Stimulated activated CD8-positive, alpha-beta memory T cell treated with anti-CD3 and anti-CD28 coated beads, Interleukin-7, amount 100 ng/mL, for 1 hour (primary cell): ENCODE results near the gene A2M.

Experiments
- DNase-seq, 2 donors: peaks; one replicate each; pipeline ENCODE4 v3.0.0-alpha.2; 2020; ENCODE audit warnings: low read depth in 2 of 2

The A2M gene

DNA sequence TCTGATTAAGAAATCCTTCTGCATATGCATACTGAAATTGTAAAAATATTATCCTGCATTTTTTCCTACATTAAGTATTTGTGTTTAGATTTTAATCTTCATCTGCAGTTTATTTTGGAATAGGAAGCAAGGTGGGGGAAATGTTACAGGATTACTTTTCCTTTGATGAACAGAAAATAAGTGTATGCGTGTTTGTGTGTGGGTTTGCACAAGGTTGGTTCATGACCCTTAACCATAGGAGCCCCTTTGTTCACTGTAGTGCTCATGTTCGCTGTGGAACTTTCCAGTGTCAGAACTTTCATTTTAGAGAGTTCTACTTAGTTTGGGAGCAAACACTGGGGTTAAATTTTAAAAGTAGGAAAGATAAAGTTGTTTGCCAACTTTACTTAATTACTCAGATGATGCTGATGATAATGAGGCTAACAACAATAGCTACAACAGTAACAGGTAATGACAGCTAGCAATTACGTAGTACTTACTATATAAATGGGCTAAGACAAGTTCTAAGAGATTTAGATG, 6.4 kb upstream of the A2M start:
- DNase-seq, result no peak

GRCh38 chr12:9120487-9121184, 4.9 kb upstream of the A2M start:
- DNase-seq, result no peak

DNA sequence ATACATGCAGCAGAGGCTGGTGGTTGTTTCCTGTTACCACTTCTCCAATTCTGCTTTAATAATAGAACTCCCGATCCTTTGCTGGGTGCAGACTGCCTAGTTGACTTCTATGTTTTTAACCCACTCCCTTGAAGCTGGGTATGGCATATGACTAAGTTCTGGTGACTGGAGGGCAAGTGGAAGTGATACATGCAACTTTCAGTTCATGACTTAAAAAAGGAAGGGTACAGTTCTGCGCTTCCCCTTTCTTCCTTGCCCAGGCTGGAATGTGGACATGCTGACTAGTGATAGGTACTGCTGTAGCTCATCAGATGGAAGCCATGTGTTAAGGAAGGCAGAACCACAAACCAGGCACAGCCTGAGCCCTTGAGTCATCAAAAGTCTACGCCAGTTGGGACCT, 2.4 kb upstream of the A2M start:
- no peak for DNase-seq

GRCh38 chr12:9114946-9115345, 773 bp downstream of the A2M start:
- DNase-seq, result no peak

- no peak for DNase-seq
Measured at GRCh38 chr12:9113987-9114309, 1.8 kb downstream of the A2M start.

DNA sequence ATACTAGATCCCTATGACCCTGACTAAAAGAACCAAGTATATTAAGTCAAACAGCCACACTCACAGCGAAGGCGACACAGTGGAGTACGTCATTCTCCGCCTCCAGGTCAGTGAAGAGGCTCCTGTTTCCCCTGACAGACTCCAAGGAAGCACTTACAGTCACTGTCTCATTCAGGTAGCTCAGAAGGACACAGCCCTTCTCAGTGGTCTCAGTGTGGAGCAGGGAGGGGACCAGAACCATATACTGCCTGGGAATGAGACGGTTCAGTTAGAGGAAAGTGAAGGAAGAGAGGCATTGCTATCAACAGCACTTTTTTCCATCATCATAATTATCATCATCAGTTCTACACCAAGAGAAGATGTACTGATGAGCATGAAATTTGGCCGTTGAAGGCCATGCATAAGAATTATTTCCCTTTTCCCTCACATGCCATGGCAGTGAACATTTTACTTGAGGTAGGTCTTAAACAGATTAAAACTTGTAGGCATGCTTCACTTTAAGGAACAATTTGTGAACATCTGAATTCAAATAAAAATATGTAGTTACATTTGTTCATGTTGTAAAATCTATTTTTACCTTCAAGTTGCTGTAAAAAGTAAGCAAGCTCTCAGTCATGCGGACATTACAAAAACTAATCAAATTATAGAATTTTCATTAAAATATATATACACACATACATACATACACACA, 2.3 kb downstream of the A2M start:
- DNase-seq, result no peak

DNA sequence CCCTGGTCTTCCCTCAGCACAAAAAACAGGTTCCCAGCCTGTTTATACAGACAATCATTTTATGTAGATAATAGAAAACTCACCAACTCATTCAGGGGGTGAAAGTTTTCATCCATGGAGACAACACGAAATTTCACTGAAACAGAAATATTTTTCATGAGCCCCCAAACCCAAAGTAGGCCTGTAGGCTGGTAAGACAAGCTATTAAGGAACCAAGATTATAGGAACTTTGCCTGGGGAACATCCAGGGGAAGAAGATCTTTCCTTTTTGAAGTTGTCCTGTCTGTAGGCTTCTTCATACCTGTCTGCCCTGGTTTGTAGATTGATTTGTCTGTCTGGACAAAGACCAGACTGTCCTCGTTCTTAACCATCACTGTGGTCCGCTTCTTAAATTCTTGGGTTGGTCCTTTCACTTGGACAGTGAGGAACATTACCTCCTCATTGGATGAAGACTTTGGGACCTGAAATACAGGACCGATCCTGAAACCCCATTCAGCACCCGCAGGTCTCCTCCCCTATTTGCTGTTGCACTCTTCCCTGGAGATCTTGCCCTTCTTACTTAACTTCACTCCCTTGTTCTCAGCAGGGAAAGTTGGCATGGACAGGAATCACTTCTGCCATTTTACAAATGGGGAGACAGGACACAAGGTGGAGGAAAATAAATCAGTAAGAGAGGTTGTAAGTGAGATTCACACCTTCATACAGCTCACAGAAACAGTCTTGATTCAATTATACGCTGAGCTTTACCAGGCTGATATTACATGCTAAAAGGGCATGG, 3.5 kb downstream of the A2M start:
- no peak for DNase-seq

- DNase-seq, result no peak
Measured at GRCh38 chr12:9111525-9111924, 4.2 kb downstream of the A2M start.

DNA sequence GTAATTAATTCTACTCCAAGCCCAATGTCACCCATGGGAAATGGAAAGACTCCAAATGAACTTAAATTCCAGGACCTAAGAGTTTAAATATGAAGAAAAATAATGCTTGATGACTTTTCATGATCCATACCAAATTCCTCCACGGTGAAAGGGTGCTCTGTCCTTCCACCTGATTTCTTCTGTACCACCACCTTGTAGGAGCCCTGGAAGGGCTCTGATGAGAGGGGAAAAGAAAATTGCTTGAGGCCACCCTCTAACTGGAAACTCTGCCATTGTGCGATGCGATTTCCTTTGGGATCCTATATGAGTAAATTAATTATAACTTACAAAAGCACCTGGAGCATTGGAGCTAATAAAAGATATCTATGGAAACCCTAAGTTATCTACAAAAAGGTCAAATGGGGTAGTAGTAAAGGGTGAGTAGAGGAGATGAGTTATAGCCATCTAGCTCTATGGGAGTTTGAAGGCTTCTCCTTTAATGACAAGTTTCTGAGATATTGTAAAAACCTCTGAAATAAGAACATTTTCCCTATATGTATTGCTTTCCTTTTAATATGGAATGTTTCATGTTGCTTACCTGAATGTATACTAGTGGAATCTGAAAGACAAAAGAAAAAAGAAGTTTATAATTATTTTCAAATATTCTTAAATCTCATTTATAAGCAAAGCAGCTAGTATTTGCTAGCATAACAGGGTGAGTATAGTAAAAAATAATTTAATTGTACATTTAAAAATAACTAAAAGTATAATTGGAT, 5.8 kb downstream of the A2M start:
- DNase-seq, result no peak

- DNase-seq, result no peak
Measured at GRCh38 chr12:9109213-9109522, 6.6 kb downstream of the A2M start.

GRCh38 chr12:9108504-9109212, 7.1 kb downstream of the A2M start:
- DNase-seq, result no peak

DNA sequence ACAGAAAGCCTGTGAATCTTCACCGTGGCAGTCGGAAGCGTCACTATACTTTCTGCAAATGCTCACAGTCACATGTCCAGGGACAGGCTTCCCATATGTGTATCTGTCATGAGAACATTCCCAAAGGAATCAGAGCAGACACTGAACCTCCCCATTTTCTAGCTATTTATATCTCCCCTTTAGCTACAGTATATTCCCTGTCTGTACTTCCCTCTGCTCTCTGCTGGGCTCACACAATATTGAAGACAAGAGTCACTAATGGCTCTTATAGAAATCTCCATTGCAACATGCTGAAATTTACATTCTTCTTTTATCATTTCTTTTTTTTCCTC, 8.2 kb downstream of the A2M start:
- no peak for DNase-seq

DNA sequence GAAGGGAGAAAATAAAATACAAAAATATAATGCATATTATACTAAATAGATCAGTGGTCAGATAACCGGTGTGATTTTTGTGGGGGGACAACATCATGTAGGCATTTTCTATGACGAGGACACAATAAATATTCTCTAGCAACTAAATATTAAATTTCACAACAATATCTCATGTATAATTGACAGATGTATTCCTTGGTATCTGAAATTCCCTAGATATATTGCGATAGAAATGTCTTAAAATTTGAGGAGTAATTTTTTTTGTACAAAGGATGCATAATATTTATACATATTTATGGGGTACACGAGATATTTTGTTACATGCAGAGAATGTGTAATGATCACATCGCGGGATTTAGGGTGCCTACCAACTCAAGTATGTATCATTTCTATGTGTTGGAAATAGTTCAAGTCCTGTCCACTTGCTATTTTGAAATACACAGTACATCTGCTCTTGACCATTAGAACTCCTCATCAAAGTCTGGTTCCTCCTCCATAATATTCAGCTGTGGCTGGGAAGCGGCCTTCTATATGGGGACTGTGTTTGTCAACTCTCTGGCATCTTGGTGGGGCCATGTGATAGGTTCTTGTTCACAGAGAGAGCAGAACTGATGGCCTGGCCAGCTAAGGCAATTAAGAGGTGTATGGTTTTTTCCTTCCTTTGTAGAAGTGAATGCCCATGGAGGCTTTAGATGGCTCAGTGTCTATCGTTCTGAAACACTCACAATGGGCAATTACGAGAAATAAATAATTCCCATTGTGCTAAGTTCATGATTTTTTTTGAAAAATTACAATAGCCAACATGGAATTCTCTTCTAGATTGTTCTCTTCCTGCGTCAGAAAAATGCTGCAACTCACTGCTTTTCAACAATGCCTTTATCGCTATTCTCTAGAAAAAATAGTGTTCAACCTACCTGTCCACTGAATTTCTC, 8.8 kb downstream of the A2M start:
- no peak for DNase-seq

- no peak for DNase-seq
Measured at GRCh38 chr12:9106067-9106466, 9.7 kb downstream of the A2M start.

DNA sequence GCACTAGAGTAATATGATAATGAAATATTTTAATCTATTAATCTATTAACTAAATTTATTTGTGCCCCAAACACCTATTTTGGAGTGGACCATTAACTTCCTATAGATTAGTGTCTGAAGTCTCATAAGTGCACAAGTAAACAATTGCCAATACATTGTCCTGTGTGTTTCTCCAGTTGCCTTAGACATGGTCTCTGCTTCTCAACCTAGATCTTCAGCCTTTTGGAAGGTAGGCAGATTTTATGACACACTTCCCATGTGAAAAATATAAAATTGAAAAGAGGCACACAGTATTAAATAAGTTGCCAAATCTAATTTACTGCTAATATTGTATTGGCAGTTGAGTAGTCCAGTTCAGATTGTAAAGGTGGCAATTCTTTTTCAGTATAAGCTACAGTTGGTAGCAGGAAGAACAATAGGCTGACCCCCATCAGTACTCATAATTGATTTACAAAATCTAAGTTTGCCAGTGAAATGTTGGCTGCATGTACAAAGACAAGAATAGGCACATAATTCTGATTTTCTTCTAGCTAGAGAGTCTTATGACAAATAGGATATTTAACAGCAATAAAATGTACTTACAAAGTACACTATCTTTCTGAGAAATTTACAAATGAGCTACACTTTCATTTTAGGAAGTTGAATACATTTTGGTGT, 10.8 kb downstream of the A2M start:
- DNase-seq, result no peak

DNA sequence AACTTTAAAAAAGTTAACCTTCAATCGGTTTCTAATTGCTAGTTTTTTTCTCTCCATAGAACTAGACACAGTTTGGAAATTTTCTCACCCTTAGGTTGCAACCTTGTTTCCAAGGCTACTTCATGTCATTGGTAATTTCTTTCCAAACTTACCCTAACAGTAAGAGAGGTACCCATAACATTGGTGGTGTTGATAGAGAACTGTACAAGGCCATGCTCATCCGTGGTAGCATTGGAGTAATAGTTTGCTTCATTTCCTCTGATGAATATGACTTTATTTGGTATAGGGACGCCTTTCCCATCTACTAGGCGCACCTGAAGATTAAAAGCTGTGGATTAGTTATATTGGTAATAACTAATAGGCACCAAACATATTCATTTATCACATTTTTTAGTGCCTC, 11.6 kb downstream of the A2M start:
- DNase-seq, result no peak

GRCh38 chr12:9103050-9103849, 12.5 kb downstream of the A2M start:
- no peak for DNase-seq

- no peak for DNase-seq
Measured at GRCh38 chr12:9101018-9101687, 14.6 kb downstream of the A2M start.
